HG03520 (cell line): ENCODE results near the gene CCDC33.

ENCODE experiments used
- ATAC-seq: cut with Tn5 transposase; IDR thresholded peaks from one replicate; pipeline ENCODE4 v1.9.1; 2021; ENCODE audit warnings: mild to moderate bottlenecking, moderate library complexity; ENCODE audit not compliant: unreplicated experiment

Gene CCDC33

DNA sequence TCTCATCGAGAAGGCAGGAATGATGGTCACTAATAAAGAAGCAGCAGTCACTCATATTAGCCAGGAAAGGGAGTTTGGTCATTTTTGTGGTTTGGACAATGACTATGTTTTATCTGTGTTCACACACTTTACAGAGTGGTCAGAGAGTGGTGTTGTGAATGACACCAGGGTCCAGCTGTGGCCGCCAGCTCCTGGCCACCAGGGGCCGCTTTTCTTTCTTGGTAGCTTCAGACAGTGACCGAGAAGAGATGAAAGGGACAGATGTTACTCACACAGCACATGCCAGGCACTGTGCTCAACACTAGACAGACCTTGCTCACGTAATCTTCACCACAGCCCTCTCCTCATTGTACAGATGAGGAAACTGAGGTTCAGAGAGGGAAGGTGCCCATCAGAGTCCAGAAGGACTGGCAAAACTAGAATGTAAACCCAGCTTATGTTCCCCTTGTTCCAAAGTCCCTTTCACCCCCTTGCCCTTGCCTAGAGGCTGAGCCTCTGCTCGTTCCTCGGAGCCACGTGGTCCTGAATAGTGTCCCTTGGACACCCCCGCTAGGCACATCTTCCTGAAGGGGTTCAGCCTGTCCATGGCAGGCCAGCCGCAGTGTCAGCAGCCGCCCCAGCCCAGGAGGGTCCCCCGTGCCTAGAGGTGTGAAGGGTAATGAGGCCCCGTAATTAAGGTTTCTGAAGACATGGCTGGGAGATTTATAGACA lies 75.8 kb downstream of the CCDC33 start:
- no peak for ATAC-seq

DNA sequence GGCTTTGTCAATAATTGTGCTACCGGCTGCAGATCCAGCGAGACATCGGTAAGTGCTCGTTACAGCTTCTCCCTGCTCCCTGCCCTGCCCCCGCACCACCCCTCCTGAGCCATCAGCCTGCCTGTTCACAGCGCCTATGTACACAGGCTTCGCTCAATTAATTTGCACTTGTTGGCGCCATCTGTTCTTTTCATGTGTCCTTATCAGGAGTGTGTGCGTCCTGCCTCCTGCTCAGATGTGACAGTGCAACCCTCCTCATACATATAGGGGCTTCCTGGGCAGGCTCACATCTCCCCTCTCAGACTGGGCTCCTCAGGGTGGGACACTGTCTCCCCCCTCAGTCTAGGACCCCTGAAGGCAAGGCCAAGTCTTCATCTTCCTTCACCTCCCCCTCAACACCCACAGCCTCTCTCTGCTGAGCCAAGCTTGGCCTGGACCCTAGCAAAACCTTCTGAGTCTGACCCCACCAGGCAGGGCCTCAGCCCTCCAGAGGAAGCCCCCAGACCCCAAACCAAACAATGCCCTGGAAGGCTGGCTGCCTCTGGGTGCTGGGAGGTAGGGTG lies 76.4 kb downstream of the CCDC33 start:
- no peak for ATAC-seq

DNA sequence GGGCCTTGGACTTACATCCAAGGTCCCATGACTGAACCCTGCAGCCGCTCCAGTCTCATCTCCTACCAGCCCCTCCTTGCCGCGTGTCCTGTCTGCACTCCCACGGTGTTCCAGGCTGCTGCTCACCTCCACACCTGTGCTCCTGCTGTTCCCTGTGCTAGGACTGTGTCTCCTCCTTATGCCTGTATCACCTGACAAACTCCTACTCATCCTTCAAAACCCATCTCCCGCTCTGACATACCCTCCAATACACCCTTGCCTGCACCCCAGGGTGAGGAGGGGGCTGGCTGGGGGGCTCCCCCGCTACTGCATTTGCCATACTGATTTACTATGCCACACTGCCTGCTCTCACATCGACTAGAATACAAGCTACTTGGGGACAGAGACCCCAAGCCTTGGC lies 77.8 kb downstream of the CCDC33 start:
- no peak for ATAC-seq

DNA sequence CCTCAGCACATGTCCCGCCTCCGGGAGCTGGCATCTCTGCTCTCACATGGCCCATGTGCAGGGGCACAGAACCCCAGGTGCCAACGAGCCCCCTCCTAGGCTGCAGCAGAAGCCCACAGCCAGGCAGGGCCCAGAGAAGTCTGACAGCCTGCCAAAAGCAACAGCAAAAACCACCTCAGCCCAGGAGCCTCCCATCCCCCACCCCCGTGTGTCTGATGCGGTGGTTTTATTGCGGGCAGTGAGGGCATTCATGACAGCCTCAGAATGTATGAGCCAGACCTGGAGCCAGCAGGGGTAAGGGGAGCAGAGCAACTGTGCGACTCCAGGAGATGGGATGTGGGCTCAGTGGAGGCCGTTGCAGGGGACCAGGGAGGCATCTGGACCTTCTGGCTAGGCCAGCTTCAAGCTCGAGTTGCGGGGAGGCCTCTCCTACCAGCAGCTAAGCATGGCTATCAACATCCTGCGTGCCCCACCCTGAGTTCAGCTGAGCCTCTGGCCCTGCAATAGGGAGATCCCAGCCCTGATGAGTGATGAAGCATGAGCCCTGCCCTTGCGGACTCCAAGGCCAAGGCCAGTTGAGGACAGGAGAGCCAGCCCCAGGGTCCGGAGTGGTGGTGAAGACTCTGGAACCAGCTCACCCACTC lies 78.8 kb downstream of the CCDC33 start:
- no peak for ATAC-seq

DNA sequence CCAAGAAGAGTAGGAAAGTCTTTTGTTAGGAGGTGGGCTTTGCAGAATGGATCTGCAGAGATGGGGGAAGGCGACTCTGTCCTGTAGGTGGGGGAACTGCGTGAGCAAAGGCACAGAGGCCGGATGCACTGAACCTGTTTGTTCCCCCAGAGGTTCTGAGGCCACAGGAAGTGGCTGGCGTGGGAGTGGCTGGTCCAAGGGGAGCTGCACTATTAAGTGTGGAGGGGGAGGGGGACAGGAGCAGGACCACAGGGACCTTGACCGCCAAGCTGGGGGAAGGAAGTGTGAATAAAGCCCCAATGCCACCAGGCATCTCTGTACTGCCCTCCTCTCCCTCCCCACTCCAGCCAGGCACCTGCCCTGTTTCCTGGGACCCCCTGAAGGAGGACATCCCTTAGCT lies 79.5 kb downstream of the CCDC33 start:
- ATAC-seq, result no peak

DNA sequence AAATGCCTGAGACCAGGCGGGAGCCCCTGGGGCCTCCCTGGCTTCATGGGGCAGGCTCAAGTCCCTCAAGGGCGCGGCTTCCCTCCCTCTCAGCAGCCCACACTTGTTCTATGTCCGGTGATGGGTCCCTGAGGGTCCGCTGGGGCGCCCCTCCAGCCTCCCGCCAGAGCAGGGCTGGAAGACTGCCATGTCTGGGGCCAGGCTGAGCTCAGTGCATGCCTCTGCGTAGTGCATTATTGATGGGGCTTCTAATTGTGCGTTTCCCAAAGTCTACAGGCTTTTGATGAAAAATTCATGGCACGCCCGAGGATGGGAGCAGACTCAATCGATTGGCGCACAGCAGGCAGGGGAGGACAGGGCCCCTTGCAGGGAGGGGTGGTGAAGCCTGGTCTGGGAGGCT lies 80.0 kb downstream of the CCDC33 start:
- ATAC-seq, result no peak

DNA sequence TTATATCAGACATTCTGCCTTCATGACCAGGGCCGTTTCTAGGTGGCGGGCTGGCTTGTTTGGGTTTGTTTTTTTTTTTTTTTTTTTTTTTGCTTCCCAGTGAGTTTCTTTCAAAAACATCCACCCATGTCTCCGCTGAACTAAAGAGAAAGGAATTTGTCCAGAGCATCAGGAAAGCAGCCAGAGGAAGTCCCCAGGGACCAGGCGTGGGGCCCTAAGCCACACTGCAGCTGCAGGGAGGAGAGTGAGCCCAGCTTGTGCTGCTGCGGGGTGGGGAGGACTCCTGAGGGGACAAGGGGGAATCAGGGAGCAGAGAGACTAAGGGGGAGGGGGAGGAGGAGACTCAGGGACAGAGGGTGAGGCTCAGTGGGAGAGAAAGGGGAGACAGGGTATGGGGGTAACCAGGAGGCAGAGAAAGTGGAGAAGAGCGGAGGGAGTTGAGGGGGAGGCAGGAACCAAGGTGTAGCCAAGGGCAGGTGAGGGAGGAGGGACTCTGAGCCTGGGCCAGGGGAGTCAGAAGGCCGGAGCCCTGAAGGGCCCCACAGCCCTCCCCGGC lies 81.8 kb downstream of the CCDC33 start:
- no peak for ATAC-seq

DNA sequence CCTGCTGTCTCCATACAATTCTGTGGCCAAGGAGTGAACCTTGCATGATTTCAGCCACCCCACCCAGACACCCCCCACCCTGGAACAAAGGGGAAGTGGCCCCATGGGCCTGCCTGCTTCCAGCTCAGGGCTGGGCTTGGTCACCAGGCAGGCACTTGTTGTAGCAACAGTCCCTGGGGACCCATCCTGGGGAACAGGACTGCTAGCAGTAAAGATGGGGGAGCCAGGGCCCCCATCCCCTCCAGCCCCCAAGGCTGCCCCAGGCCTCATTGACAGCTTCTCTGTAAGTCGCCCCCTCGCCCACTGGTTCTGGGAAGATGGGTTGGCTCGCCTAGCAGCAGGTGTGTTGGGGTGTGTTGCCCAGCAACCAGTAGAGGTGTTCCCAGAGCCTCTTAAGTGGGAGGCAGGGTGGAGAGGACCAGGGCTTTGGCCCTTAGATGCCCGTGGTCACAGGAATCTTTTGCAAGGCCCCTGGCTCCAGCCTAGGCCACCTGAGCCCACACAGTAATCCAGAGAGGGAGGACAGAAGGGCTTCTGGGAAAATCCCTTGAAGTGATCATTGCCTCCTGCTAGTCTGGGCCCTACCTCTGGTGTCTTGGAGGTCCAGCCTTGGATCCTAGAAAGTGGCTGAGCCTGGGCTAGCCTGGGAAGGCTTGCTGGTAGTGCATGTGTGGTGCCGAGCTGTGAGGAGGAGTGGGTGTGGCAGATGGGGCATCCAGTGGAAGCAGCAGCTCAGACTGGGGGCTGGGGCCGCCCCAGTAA lies 82.4 kb downstream of the CCDC33 start:
- no peak for ATAC-seq

DNA sequence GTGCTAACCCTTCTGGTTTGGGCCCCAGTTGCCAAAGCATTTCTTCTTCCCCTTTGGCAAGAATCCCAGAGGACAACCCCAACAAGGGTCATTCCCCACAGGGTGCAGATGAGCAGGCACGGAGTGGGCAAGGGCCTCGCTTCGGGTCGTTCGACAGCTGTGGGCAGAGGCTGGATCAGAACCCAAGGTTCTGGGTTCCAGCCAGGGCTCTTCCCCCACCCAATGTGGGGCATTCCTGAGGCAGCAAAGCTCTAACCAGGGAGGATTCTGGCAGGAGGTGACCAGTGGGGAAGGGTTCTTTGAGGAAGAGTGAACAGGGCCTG lies 83.0 kb downstream of the CCDC33 start:
- ATAC-seq, result no peak

DNA sequence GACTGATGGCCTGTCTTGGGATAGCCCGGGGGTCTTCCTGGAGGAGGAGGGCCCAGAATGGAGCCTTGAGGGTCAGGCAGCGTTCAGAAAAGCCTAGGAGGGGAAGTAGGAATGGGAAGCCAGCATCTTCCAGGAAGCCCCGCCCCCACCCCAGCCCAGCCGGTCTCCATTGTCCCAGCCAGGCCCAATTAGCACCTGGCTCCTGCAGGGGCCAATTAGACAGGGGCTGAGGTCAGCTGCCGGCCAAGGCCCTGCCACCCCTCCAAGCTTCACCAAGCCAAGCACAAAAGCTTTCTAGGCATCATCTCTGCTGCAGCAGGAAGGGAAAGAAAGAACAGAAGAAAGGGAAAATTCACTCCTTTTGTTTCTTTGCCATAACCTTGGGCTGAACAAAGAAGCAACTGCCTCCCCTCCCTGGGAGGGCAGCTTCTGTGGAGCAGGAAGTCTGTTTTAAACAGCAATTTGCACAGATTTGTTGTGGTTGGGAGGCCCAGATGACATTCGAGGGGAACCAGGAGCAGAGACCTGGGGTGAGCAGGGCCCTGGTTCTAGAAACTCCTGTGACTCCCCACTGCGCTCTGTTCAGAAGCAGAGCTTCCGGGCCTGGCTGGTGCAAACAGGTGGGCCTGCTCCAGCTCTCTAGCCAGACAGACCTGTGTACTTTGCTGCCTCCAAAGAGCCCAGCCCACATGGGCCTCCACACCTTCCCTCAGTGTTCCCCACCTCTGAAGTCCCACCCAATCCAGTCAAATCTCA lies 83.6 kb downstream of the CCDC33 start:
- no peak for ATAC-seq

DNA sequence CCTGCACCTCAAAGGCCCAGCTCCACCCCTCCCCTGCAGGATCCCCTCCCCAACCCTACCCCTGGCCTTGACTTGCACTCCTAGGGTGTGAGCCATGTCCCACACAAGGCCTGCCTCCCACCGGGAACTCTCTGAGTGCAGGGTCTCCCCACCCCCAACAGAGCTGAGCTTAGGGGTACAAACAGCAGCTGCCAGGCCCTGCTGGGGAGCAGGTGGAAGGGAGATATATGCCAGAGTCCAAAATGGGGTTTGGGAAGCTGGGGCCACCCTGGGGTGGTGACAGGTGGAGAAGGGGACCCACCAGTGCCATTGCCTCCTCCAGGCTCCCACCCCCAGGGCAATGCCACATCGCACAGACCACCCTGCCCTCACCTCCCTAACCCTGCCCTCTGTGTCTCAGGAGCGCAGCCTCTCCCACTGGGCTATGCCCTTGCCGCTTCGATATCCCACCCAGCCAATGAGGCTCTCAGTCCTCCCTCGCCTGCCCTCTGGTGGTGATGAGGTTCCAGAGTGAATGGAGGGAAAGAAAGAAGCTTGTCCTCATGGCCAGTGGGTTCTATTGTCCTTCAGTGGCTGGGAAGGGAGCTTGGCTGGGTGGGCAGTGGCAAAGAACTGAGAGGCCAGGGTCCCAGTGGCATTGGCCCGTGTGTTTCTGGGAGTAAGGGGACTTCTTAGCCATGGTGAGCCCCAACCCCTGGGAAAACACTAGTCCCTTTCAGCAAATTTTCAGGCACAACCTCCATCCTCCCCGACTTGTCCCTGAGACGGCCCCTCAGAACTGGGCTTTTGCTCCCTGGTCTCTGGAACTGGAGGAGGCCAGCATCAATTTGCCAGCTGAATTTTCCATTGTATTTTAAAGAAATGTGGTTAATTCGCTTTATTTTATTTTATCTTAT lies 84.5 kb downstream of the CCDC33 start:
- no peak for ATAC-seq

DNA sequence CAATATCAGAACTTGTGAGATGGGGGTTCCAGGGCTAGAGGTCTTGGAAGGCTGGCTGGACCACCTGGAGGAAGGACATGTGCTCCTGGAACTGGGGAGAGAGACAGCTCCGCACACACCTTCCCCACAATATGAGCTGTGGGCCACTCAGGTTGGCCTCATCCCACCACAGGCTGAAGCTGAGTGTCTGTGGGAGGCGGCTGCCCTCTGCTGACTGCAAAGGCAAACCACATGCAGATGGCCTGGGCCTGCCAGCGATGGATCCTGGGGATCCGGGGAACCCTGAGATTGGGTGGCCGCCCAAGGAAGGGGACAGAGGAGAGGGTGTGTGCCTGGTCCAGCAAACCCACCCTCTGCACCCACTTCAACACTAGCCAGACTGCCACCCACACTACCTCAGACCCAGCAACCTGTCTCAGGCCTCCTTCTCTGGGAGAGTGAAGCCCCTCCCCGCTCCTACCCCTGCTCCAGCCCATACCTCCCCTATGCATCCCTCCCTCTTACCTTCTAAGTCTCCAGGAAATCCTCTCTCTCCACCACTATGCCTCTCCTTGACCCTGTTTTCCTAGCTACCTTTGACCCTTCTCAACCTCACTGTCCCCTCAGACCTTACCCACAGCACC lies 86.5 kb downstream of the CCDC33 start:
- ATAC-seq, result no peak

DNA sequence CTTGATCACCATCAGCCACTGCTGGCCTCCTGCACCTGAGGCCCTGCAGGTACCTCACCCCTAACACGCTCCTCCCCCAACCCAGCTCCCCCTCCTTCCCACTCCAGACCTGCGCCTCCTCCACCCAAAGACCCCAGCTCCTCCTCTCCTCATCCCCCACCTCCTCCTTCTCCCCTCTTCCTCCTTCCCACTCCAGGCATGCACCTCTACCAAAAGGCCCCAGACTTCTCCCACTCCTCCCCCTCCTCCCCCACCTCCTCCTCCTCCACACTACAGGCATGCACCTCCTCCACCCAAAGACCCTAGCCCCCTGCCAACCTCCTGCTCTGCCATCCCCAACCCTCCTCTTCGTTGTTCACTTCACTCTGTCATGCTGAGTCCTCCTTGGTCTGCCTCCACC lies 88.6 kb downstream of the CCDC33 start:
- no peak for ATAC-seq

DNA sequence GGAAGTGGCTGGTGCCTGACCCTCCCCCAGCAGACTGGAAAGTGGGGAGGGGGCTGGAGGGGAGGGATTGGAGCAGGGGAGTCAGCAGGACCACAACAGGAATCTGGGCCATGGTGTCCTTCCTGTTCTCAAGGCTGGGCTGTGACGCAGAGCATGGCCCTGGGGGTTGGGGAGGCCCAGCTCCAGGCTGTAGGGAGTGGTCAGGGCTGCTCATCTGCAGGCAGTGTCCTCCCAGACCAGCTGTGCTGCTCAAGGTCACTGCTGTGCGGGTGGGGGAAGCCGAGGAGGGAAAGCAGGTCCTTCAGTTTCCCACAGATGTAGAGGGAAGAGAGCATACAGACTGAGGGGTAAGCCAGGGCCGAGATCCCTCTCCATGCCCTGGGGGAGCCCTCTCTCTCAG lies 90.6 kb downstream of the CCDC33 start:
- ATAC-seq, result no peak

DNA sequence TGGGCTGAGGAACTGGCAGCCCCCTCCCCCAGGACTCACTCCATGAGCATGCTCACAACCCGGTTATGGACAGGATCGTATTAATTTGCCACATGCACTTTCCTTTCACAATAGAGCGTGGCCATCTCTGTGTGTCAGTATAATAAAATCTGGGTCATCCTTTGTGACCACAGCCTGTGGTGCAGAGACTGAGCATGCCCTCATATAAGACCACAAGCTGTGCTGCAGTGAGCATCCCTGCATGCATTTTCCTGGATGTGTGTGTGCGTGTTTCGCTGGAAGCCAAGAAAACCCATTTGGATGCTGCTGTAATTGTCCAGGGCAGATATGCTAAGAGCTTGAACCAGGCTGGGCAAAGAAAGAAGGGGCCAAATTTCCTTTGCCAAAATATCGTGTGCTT lies 91.6 kb downstream of the CCDC33 start:
- no peak for ATAC-seq

DNA sequence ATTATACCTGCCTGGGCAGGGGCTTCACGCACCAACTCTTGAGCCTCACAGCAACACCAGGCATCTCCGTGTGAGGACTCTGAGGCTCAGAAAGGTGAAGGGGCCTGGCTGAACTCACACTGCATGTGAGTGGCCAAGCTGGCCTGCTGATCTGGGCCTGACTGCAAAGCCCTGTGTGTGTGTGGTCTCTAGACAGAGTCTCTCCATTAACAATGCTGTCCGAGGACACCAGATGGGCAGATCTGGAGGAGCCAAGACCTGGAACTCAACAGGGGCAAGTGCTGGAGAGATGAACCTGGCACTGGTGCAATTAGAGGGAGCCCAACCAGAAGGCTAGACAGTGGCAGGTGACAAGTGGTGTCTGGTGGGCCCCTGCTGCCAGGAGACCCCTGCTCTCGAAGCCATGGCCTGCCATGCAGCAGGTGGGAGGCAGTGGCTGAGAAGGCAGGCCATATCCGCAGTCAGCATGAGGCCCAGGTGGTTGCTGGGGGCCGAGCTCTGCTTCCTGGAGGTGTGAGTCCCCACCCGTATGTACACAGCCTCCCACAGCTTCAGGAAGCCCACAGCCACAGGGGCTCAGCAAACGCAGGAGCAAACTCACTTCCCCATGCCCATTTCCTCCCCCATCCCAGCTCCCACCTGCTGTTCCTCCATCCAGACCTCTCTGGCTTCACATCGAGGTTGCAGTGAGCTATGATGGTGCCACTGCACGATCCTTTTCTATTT lies 92.4 kb downstream of the CCDC33 start:
- no peak for ATAC-seq

DNA sequence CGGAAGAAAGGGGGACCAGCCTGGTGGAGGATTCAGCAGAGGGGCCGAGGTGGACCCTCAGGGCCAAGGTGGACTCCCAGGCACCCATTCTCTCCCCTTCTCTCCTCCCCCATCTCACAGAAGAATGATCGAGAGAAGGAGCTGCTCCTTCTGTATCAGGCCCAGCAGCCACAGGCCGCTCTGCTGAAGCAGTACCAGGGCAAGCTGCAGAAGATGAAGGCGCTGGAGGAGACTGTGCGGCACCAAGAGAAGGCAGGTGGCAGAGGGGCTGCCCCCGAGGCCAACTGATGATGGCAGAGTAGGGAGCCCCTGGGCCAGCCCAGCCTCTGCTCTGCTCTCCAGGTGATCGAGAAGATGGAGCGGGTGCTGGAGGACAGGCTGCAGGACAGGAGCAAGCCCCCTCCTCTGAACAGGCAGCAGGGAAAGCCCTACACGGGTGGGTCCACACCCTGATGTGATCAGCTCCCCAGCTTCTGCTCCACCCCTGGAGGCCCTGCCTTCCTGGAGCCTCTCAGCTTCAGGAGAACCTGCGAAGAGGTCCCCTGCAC lies 94.8 kb downstream of the CCDC33 start:
- no peak for ATAC-seq

DNA sequence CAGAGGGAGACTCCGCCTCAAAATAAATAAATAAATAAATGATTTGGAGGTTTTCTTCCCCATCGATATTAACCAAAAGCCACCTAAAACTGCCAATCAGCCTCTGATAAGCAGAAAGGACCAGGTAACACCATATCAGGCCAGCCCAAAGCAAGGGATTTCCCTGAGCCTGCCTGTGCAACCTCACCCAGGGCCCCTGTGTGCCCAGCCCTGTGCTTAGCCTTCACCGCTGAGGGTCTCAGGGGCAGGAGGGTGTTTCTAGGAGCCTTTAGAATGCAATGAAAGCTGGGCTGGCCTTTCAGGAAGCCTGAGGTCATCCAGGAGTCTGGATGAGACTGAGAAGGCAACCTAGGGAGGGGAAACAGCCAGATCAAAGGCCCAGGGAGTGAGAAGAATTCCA lies 95.9 kb downstream of the CCDC33 start:
- ATAC-seq, result no peak

DNA sequence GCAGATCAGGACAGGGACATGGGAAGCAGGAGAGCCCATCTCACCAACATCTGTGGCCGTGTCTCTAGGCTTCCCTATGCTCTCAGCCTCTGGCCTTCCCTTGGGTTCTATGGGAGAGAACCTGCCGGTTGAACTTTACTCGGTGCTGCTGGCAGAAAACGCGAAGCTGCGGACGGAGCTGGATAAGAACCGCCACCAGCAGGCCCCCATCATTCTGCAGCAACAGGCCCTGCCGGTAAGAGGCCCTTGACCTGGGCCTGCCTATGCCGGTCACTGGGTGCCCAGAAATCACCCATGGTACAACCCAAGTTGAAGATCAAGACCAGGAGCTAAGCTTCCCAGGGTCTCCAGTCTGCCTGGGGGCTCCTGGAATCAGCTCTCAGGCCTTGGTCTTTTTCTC lies 96.5 kb downstream of the CCDC33 start:
- ATAC-seq, result no peak
